ENCODE results near the gene PARD3B.

- TF ChIP-seq POLR2A (IDR thresholded peaks at IDR 0.05; ENCODE audit: low read depth, low read length) (no peak), POLR2AphosphoS5 (IDR thresholded peaks at IDR 0.05; ENCODE audit: low read depth, low read length) (no peak)
Measured at GRCh38 chr2:205216580-205216979, 671.3 kb downstream of the PARD3B start.

Data from GM12892 (cell line).